Limb (tissue), 2 donors: ENCODE measurements around the gene GLYR1.

Source experiments
- DNase-seq, 2 donors: peaks; one replicate each; pipeline ENCODE4 v3.0.0-alpha.2; 2016; ENCODE audit errors: extremely low spot score in 2 of 2

GLYR1 gene

GRCh38 chr16:4850211-4850610 lies 3.1 kb upstream of the GLYR1 start:
- DNase-seq = no peak

DNA sequence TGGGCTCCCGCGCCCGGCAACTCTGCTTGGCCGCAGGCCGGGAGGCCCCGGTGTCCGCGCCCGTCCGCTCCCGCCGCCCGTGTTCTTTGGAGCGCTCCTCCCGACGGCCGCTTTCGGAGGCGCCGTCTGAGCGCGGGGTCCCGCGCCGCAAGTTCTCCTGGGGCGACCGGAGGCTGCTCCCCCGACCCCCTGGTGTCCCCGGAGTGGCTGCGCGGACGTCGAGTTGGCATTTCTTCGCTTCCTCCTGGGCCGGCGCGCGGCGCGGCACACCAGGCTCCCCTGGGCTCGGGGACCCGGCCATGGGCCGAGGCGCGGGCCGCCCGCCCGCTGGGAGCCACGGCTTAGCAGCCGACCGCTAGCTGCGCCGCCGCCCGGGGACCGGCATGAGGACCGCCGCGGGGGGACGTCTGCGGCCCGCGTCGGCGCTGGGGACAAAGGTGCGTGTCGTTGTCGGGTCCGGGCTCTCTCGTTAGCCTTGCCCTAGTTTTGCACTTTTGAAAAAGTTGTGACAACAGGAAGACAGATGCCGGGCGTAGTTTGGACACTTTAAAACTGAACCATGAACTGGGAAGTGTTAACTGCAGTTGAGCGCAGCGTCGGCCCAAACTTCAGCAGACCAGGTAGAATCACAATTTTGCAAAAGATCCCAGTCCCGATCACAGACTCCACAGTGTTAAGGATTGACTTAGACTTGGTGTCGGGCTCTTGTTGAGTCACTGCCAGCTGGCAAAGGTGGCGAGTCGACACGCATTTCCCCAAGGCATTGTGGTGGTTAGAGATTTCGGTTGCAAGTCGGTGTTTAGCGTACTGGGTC lies 893 bp upstream of the GLYR1 start:
- DNase-seq = peak in 1 of 2 donors; percentile 39

GRCh38 chr16:4846503-4846900 lies 586 bp downstream of the GLYR1 start:
- DNase-seq = peak in 1 of 2 donors; percentile 7

DNA sequence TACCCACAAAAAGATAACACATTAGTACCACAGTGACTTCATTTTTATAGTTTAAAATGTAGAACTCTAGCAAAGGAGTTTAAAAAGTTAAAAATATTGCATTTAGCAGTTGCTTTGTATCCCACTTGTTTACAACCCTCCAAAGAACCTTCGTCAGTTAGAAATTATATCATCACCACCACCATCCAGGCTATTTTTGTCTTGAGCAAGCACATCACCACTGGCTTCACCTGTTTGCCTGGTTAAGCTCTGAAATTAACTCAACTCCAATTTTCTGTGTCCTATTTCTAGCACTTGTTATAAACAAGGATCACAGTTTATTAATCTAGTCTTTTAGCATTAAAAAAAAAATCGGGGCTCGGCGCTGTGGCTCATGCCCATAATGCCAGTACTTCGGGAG lies 6.1 kb downstream of the GLYR1 start:
- no peak for DNase-seq

DNA sequence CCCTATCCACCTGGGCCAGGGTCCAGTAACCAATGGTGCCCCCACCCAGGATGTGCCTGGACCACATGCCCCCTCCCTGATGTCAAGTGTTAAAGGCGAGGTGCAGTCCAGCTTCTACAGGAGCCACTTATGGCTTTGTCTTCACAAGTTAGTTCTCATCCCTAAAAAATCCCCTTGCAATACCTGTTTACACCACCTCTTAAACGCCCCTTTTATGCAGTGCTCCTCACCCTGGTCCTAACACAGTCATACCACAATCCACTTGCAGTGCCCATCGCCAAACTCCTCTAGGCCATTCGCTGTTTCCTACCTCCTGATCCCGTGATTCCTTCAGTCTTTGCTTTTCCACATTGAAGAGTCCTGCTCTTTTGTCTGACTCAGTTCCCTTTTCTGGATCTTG lies 7.1 kb downstream of the GLYR1 start:
- DNase-seq = no peak

GRCh38 chr16:4837733-4838501 lies 9.2 kb downstream of the GLYR1 start:
- no peak for DNase-seq

DNA sequence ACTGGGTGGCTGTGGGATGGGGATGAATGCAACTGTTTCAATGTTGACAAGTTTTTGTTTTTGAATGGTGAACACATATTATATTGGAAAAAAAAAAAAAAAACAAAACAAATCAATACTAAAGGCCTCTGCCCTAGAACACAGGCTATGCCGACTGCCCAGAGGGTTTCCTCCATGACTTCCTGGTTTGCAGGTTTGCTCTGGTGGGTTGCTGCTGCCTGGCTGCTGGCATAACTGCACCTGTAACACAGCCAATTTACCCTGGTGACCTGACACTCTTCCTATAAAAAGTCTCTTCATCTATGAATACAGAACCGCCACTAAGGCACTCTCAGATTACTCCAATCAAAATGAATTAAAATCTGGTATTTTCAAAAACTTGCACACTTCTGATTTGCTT lies 10.4 kb downstream of the GLYR1 start:
- no peak for DNase-seq

DNA sequence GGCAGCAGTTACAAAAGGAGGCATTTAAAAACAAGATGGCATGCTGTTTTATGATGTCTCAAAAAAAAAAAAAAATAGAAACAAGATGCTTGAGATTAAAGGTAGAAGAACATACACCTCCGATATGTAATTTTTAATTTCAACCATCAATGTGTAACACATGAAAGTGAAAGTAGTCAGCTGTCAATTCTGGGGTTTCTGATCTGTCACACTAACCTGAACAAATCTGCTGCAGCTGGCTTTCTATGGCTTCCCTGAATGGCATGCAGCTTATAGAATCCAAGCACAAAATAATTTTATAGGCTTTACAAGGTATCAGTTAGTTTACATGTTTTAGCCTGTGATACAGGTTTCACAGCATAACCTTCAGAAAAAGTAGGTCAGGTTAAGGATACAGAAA lies 13.5 kb downstream of the GLYR1 start:
- no peak for DNase-seq

DNA sequence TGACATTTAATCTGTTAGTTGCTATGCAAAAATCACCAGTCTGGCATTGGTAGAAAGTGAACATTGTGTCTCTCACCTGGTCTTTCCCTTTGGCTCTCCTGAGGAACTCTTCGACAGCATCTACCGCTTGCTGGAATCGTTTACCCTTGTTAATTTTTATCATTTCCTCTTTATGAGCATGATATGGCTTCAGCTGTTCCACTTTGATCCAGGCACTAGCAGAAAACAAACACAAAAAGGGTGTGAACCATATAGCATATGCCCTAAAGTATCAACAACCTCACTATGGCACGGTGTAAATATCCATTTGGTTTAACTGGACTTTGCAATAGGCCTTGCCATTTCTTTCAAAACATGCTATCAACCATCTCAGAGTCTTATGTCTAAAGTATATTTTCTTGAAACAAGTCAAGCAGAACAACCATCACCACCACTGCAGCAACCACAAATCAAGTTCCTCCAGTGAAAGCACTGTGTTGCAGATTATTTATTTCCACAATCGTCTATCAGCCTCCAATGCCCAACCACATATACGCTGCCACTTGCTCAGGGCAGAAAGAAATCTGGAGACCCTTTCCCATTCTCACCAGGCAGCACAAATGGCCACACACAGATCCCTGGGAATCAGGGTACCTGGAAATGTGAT lies 14.3 kb downstream of the GLYR1 start:
- no peak for DNase-seq

DNA sequence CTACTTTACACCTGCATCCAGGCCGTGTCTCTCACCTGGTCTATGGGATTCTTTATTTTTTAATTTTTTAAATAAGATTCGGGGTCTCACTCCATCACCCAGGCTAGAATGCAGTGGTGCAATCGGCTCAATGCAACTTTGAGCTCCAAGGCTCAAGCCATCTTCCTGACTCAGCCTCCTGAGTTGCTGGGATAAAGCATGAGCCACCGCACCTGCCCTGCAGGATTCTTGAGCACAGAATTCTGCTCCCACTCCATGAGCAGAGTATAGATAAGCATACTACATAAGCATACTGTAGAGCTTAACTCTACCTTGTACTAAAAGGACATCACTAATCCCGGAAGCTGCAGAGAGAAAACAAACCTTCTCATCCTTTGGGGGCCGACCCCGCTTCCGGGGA lies 15.5 kb downstream of the GLYR1 start:
- DNase-seq = no peak

DNA sequence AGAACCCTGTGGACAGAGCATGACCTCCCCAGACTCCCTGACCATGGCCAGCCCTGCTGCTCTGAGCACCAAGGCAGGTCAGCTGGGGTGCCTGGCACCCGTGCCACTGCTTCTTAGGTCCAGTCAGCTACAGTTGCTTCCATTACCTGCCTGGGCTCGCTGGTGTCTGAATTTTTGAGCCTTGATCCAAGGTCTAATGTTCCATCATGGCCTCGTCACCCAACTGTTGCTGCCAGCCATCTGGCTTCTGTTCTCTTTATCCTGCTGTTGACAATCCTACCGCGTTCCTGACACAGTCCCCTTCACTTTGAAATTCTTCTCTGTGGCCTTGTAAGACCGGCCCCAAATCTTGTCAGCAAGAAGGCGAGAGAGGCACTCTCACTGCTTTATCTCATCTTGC lies 16.7 kb downstream of the GLYR1 start:
- no peak for DNase-seq

GRCh38 chr16:4828567-4829321 lies 18.3 kb downstream of the GLYR1 start:
- no peak for DNase-seq

DNA sequence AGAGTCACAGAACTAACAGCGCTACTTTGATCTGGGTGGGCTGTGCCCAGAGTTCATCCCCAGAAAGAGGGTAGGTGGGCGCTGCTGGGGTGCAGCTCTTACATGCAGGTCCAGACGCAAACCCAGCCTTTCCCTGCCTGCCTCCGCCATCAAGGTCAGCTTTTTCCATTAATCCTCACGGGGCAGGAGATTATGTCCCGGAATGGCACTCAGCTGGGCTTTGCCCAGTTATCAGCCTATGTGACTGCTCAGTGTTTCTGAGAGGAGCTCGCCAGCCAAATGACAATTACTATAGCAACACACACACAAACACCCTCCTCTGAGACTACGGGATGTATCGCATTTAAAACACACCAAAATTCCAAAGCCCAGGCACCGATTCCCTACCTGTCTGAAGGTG lies 20.1 kb downstream of the GLYR1 start:
- no peak for DNase-seq

DNA sequence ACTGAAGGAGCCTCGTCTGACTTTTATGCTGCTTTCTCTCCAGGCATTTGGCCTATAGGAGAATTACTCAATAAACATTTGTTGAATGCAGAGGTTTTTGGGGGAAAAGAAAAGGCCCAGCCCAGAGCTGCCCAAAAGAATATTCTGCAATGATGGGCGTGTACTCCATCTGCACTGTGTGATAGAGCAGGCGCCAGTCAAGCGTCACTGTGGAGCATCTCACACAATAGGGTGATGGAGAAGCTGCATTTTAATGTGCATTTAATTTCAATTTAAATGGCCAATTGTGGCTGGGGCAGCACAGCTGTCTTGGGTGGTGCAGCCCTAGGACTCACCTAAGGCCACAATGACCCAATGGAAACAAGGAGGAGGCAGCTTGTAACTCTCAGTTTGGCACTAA lies 20.6 kb downstream of the GLYR1 start:
- no peak for DNase-seq

DNA sequence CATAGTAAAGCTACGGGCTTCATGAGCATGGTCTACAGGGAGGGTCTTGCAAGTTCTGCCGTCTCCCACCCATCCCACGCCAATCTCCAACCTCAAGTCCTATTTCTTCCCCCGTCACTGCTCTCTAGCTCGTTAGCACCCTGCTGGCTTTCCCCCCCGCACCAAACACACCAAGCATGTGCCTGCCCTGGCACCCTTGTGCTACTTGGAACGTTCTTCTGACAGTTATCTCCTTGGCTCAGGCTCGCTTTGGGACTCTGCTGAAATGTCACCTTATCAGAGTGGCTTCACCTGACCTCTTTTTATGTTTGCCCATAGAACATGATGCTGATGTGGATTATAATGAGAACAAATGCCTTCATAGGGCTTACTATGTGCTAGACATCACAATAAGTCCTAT lies 21.9 kb downstream of the GLYR1 start:
- no peak for DNase-seq

- DNase-seq = no peak
These were observed 26.4 kb downstream of the GLYR1 start for GRCh38 chr16:4820652-4821051.

GRCh38 chr16:4814542-4815173 lies 32.4 kb downstream of the GLYR1 start:
- DNase-seq = no peak

DNA sequence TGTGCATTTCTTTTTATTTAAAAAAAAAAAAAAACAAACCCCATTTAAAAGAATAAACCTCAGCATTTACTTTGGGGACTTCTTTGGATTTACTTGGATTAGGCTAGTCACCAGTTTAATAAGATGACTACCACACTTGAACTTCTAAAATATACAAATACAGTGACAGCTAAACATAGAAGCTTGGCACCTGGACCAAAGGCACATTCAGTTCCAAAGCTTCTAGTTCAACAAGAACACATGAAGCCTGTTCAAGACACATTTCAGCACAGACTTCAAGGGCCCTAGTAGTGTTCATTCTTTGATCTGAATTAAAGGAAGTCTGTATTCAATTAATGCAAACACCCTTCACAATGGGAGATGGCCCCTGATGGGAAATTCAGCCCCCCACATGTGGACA lies 33.0 kb downstream of the GLYR1 start:
- no peak for DNase-seq

- no peak for DNase-seq
These were observed 33.7 kb downstream of the GLYR1 start for GRCh38 chr16:4813251-4814003.

GRCh38 chr16:4811773-4812172 lies 35.3 kb downstream of the GLYR1 start:
- no peak for DNase-seq

DNA sequence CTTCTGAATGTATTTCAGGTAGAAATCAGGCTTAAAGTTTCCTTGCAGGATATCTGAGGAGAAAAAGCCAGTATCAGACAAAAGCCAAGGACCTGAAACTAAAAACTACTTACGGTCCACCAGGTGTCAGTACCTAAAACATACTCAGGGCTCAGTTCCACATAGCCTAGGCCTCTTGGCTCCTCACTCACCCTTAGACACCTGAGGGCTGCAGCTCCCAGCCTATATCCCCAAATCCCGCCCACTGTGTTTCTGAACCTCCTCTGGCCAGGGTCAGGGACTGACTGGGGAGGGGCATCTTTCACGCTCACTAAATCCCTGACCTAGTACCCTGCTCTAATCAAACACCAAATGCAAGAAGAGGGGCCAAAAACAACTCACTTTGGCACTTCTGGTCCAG lies 35.8 kb downstream of the GLYR1 start:
- DNase-seq = no peak
